HG02759 (cell line): Measurements from ENCODE around the gene SPINDOC.
"Not testable (repeated sequence)": the region's sequence is repeated elsewhere in the genome, so short reads cannot be mapped to it uniquely, and the experiment has no call there.

Experiments used
- ATAC-seq: cut with Tn5 transposase; IDR thresholded peaks from one replicate; pipeline ENCODE4 v1.9.1; 2021; ENCODE audit warnings: mild to moderate bottlenecking, moderate library complexity; ENCODE audit not compliant: unreplicated experiment

SPINDOC gene

GRCh38 chr11:63850920-63851319 is 37.7 kb downstream of the SPINDOC start:
- ATAC-seq, result no peak

GRCh38 chr11:63851364-63851763 is 38.1 kb downstream of the SPINDOC start:
- ATAC-seq, result no peak

GRCh38 chr11:63853476-63853875 is 40.2 kb downstream of the SPINDOC start:
- ATAC-seq, result no peak

GRCh38 chr11:63854696-63855095 is 41.4 kb downstream of the SPINDOC start:
- ATAC-seq, result no peak

GRCh38 chr11:63855975-63856374 is 42.7 kb downstream of the SPINDOC start:
- no peak for ATAC-seq

GRCh38 chr11:63858628-63859550 is 45.6 kb downstream of the SPINDOC start:
- no peak for ATAC-seq

- no peak for ATAC-seq
Measured at GRCh38 chr11:63862923-63863322, 49.7 kb downstream of the SPINDOC start.

- ATAC-seq, result not testable (repeated sequence)
Measured at GRCh38 chr11:63863620-63864019, 50.4 kb downstream of the SPINDOC start.

GRCh38 chr11:63866211-63866610 is 53.0 kb downstream of the SPINDOC start:
- ATAC-seq, result peak; percentile 60

- ATAC-seq, result no peak
Measured at GRCh38 chr11:63867511-63867910, 54.3 kb downstream of the SPINDOC start.

GRCh38 chr11:63868399-63869064 is 55.3 kb downstream of the SPINDOC start:
- ATAC-seq, result no peak

GRCh38 chr11:63869171-63869591 is 55.9 kb downstream of the SPINDOC start:
- no peak for ATAC-seq

GRCh38 chr11:63869683-63870082 is 56.4 kb downstream of the SPINDOC start:
- ATAC-seq, result no peak

GRCh38 chr11:63870351-63871140 is 57.3 kb downstream of the SPINDOC start:
- no peak for ATAC-seq

- ATAC-seq, result peak; percentile 96
Measured at GRCh38 chr11:63871962-63872799, 58.9 kb downstream of the SPINDOC start.

GRCh38 chr11:63872800-63873197 is 59.5 kb downstream of the SPINDOC start:
- ATAC-seq, result no peak

- no peak for ATAC-seq
Measured at GRCh38 chr11:63873311-63873710, 60.1 kb downstream of the SPINDOC start.

- no peak for ATAC-seq
Measured at GRCh38 chr11:63874511-63874910, 61.3 kb downstream of the SPINDOC start.

GRCh38 chr11:63875506-63876065 is 62.3 kb downstream of the SPINDOC start:
- ATAC-seq, result no peak

- ATAC-seq, result no peak
Measured at GRCh38 chr11:63876616-63877015, 63.4 kb downstream of the SPINDOC start.
